NCI-H187 (cell line): ENCODE data around the gene ELK4.

Source experiments
- DNase-seq, 2 experiments: peaks; one replicate each; lab custom pipeline; 2025; lab: John Stamatoyannopoulos, UW

ELK4 gene

GRCh38 chr1:205631768-205632668 is at the start of gene ELK4:
TSS of gene ELK4 (minus strand) at chr1:205632011. CDS start at chr1:205623882, 8,129 bp downstream.
- DNase-seq = peak; percentile 100

GRCh38 chr1:205681364-205681763 is 49.6 kb upstream of the ELK4 start:
- no peak for DNase-seq

GRCh38 chr1:205680073-205680851 is 48.5 kb upstream of the ELK4 start, which contains the start of gene SLC45A3:
TSS of gene SLC45A3 (minus strand) at chr1:205680509. CDS start at chr1:205664656, 15,853 bp downstream.
- peak in 1 of 2 experiments; percentile 27 for DNase-seq

GRCh38 chr1:205678286-205679111 is 46.7 kb upstream of the ELK4 start:
- DNase-seq = no peak

GRCh38 chr1:205677167-205677566 is 45.4 kb upstream of the ELK4 start:
- no peak for DNase-seq

GRCh38 chr1:205676597-205676996 is 44.8 kb upstream of the ELK4 start:
- DNase-seq = no peak

GRCh38 chr1:205676002-205676401 is 44.2 kb upstream of the ELK4 start:
- DNase-seq = no peak

GRCh38 chr1:205675247-205675646 is 43.4 kb upstream of the ELK4 start:
- DNase-seq = no peak

GRCh38 chr1:205672970-205673369 is 41.2 kb upstream of the ELK4 start:
- no peak for DNase-seq

GRCh38 chr1:205672395-205672889 is 40.6 kb upstream of the ELK4 start:
- no peak for DNase-seq

- no peak for DNase-seq
These were observed 39.0 kb upstream of the ELK4 start for GRCh38 chr1:205670611-205671430.

- DNase-seq = no peak
These were observed 38.3 kb upstream of the ELK4 start for GRCh38 chr1:205670150-205670446.

GRCh38 chr1:205669341-205670149 is 37.7 kb upstream of the ELK4 start:
- no peak for DNase-seq

GRCh38 chr1:205668951-205669340 is 37.1 kb upstream of the ELK4 start:
- DNase-seq = no peak

GRCh38 chr1:205667909-205668643 is 36.3 kb upstream of the ELK4 start:
- no peak for DNase-seq

- DNase-seq = no peak
These were observed 34.8 kb upstream of the ELK4 start for GRCh38 chr1:205666372-205667166.

- DNase-seq = peak in 1 of 2 experiments; percentile 41
These were observed 33.6 kb upstream of the ELK4 start for GRCh38 chr1:205665201-205666045.
